Vagina (tissue), 2 donors: Measurements from ENCODE around the gene KLK4.

ENCODE experiments used
- CTCF ChIP-seq, 3 experiments: fragments of 450-650 bp in 2 of 3; fragments of 200-600 bp in 1 of 3; sonication (generic) in 1 of 3; IDR thresholded peaks; one replicate each; pipeline ENCODE4 v1.5.1; 2017 to 2019; ENCODE audit warnings: antibody characterized with exemption in 3 of 3, mild to moderate bottlenecking in 2 of 3, moderate library complexity in 2 of 3
- POLR2A ChIP-seq, 2 donors: fragments of 450-650 bp; IDR thresholded peaks; one replicate each; pipeline ENCODE4 v1.6.1; 2017; ENCODE audit warnings: antibody characterized with exemption in 2 of 2, mild to moderate bottlenecking in 2 of 2, moderate library complexity in 2 of 2
- POLR2AphosphoS5 ChIP-seq, 2 donors: sonication (generic); formaldehyde crosslinking; IDR thresholded peaks; one replicate each; pipeline ENCODE4 v1.9.0; 2017; ENCODE audit warnings: antibody characterized with exemption in 2 of 2, mild to moderate bottlenecking in 2 of 2, low read depth in 1 of 2; ENCODE audit not compliant: insufficient read depth in 1 of 2

- no peak for TF ChIP-seq CTCF (IDR thresholded peaks at IDR 0.05)
- no peak for TF ChIP-seq POLR2A (IDR thresholded peaks at IDR 0.05)
- TF ChIP-seq POLR2AphosphoS5 (IDR thresholded peaks at IDR 0.05; ENCODE audit: insufficient read depth in 1 of 2, low read depth in 1 of 2): no peak
Observed at GRCh38 chr19:50897191-50897607, 14.0 kb downstream of the KLK4 start.
